Endothelial cell of umbilical vein (primary cell): ENCODE results near the gene KAZN.

ENCODE experiments used
- CTCF ChIP-seq, 2 donors: IDR thresholded peaks; 1 replicate in 1 of 2; 2 replicates in 1 of 2; pipeline ENCODE4 v1.5.1; 2011; ENCODE audit warnings: low read length in 2 of 2, mild to moderate bottlenecking in 2 of 2, moderate library complexity in 2 of 2, control low read depth in 1 of 2, inconsistent platforms in 1 of 2, low read depth in 1 of 2; ENCODE audit not compliant: insufficient read depth in 1 of 2; ENCODE audit errors: extremely low read depth in 1 of 2
- EZH2 ChIP-seq: IDR thresholded peaks from 2 replicates; pipeline ENCODE4 v1.6.1; 2012; ENCODE audit warnings: borderline replicate concordance, low read depth, mild to moderate bottlenecking, moderate library complexity, low read length, inconsistent platforms; ENCODE audit not compliant: severe bottlenecking
- FOS ChIP-seq: IDR thresholded peaks from 2 replicates; pipeline ENCODE4 v1.6.1; 2011; ENCODE audit warnings: mild to moderate bottlenecking, low read length, moderate library complexity, borderline replicate concordance; ENCODE audit not compliant: insufficient read depth
- GATA2 ChIP-seq: IDR thresholded peaks from 2 replicates; pipeline ENCODE4 v1.7.0; 2011; ENCODE audit warnings: low read depth, mild to moderate bottlenecking, moderate library complexity, mixed read lengths, low read length; ENCODE audit not compliant: insufficient read length, insufficient read depth
- JUN ChIP-seq: IDR thresholded peaks from 2 replicates; pipeline ENCODE4 v1.6.1; 2011; ENCODE audit warnings: borderline replicate concordance, low read depth; ENCODE audit not compliant: insufficient read length, insufficient read depth
- MAX ChIP-seq: IDR thresholded peaks from 2 replicates; pipeline ENCODE4 v1.6.1; 2011; ENCODE audit not compliant: insufficient read depth, insufficient read length
- MYC ChIP-seq: IDR thresholded peaks from one replicate; pipeline ENCODE4 v1.6.1; 2011; ENCODE audit warnings: mild to moderate bottlenecking, low read depth, low read length
- POLR2A ChIP-seq: IDR thresholded peaks from 2 replicates; pipeline ENCODE4 v1.6.1; 2012; ENCODE audit warnings: low read depth, mild to moderate bottlenecking, control low read depth, low read length
- POLR2AphosphoS5 ChIP-seq: IDR thresholded peaks from 2 replicates; pipeline ENCODE4 v1.6.1; 2012; ENCODE audit warnings: low read depth, mild to moderate bottlenecking, control low read depth, low read length, moderate library complexity; ENCODE audit not compliant: insufficient read depth

- no peak for TF ChIP-seq GATA2
- TF ChIP-seq CTCF (IDR thresholded peaks at IDR 0.05; ENCODE audit: extremely low read depth in 1 of 2, insufficient read depth in 1 of 2, low read depth in 1 of 2, low read length in 2 of 2): no peak
- no peak for TF ChIP-seq MAX
- TF ChIP-seq POLR2AphosphoS5: no peak
- no peak for TF ChIP-seq POLR2A
- no peak for TF ChIP-seq FOS
- TF ChIP-seq EZH2: no peak
- no peak for TF ChIP-seq JUN
- TF ChIP-seq MYC: no peak
Observed at GRCh38 chr1:14549897-14550620, 48.4 kb upstream of the KAZN start.
